Mononuclear cell (primary cell): ENCODE results near the gene GLYAT. TPM values are rescaled to one million over a fixed set of nuclear protein-coding genes. Genes with fewer than 3 reads are reported as not detected.
"Not testable (repeated sequence)": the region's sequence is repeated elsewhere in the genome, so short reads cannot be mapped to it uniquely, and the experiment has no call there.

ENCODE experiments used
- H3K27me3 ChIP-seq: 2 replicates; pipeline ENCODE4 v1.6.0; 2011; ENCODE audit warnings: low read length, control low read depth; ENCODE audit not compliant: insufficient read depth
- H3K4me1 ChIP-seq: 2 replicates; pipeline ENCODE4 v1.5.1; 2011; ENCODE audit warnings: mild to moderate bottlenecking, low read length, control low read depth; ENCODE audit not compliant: insufficient read depth
- H3K4me3 ChIP-seq: 2 replicates; pipeline ENCODE4 v1.5.1; 2011; ENCODE audit warnings: mild to moderate bottlenecking, low read length, moderate library complexity
- H3K9me3 ChIP-seq: 2 replicates; pipeline ENCODE4 v1.5.1; 2011; ENCODE audit warnings: low read depth, mild to moderate bottlenecking, control low read depth, low read length
- total RNA-seq: library from RNA; depleted of rRNA; stranded (reverse); fragments of >200 nt; gene quantifications from one replicate; pipeline ENCODE4 v1.2.3, GENCODE V29; 2012

Gene GLYAT
- total RNA-seq, 1 donor = not detected

DNA sequence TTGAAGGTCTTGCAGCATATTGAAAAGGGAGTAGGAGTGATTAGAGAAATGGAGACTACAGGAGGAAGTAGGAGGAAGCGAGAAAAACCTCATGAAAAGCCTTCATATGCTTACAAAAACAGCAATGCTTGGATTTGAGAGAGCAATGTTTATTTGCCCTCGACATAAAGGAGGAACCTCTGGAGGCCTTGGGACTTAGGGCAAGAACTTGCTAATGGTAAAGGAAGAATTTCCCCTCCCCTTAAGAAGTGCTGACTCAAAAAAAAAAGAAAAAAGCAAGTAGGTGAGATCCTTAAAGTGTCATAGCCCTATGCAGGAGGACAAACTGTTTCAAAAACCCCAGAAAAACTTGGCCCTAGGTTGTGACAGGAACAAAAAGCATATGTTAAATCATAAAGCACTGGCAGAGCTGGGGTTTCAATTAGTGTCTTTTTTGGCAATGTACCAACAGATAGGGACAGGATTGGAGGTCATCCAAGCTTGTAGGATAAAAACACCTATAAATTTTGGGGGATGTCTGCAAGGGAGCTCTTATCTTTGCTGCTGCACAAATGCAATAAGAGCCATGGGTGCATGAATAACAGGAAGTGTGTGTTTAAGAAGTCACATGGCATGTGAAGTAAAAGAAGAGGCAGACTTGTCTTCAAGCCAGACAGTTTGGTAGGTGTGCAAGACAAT, 4.9 kb downstream of the GLYAT start:
- H3K4me3 ChIP-seq = no peak overlapping the region
- no peaks in the 10 kb centered on the region for H3K27me3 ChIP-seq
- H3K4me1 ChIP-seq = peaks cover 14% of the 10 kb centered on the region
- H3K9me3 ChIP-seq = no peaks in the 10 kb centered on the region

DNA sequence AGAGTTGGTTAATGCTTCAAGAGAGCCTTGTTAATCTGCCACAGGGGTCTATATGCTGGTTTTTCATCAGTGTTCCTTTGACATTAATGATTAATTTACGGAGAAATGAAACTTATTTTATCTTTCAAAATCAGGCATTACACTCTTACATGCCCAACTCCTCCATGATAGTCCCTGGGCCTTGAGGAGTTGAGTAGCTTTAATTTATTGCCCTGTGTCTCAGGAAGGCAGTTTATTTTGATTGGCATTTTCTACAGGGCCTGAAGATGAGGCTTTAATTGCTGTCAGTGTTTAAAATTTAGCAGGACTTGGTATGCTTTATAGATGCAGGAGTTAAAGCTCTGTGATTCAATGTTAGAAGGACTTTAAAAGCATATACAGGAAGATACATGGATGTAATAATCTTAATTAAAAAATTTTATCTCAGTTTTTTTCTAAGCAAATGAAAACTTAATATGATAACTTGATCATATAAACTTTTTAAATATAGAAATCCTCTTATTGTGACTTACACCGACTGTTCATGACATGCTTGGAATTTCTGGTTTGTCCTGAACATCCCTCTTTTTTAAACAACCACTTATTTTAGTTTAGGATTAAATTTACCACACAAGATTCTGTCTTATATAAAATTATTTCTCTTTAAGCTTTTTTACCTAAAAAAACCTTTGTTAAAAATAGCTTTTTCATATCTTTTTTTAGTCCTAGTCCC, 12.2 kb downstream of the GLYAT start:
- no peak overlapping the region for H3K4me3 ChIP-seq

DNA sequence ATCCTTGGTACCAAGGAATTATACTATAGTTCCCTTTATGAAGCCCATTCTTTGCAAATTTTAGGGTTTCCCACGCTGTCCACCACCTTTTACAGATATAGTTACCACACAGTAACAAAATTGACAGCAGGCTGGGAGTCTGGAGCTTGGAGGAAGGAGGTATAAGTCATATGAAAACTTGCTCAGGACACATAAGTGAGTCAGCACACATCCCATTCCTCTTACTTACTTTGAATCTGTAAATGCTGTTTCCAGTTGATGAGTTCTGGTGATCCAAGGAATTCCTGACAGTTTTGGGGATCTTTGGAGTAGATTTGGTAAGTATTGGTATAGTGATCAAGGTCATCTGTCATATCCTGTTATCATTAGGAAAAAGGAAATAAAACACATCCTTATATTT, 19.2 kb downstream of the GLYAT start:
- no peak overlapping the region for H3K4me3 ChIP-seq
- H3K9me3 ChIP-seq = no peaks in the 10 kb centered on the region
- no peaks in the 10 kb centered on the region for H3K4me1 ChIP-seq
- H3K27me3 ChIP-seq = no peaks in the 10 kb centered on the region

More for the DNA sequence above, 12.2 kb downstream of the GLYAT start:
- H3K9me3 ChIP-seq = no peaks in the 10 kb centered on the region
- H3K27me3 ChIP-seq = no peaks in the 10 kb centered on the region
- no peaks in the 10 kb centered on the region for H3K4me1 ChIP-seq

DNA sequence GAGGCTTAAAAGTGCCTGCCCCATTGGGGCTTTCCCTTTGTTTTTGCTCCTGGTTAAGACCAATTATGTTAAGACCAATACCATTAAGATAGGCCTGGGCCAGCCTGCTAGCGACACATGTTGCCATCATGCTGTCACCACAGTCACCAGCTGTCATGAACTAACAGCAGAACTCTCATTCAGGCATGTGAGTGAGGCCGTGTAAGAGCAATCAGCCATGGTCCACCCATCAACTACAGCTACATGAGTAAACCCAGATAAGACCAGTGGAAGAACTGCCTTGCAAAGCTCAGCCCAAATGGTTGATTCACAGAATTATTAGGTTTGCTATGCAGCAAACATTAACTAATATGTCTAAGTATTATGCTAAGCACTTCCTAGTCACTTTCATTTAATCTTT, 19.9 kb downstream of the GLYAT start:
- Histone ChIP-seq H3K4me3 (no peak overlapping the region), H3K9me3 (no peaks in the 10 kb centered on the region), H3K4me1 (no peaks in the 10 kb centered on the region), H3K27me3 (no peaks in the 10 kb centered on the region)

DNA sequence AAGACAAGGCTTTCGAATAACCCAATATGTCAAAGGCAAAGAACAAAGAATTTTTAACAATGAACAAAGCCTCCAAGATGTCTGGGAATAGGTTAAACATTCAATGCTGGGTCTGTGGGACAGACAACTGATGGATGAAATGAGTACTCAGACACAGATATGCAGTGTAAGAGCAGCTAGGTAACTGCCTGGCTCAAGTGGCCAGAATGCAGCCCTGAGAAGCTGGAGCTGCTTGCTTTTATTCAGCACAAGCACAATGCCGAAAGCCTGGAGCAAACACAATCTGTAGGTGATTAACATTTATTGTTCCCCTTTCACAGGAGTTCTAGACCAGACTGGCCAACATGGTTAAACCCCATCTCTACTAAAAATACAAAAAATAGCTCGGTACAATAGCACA, 24.0 kb downstream of the GLYAT start:
- H3K4me1 ChIP-seq = no peaks in the 10 kb centered on the region
- H3K4me3 ChIP-seq = no peak overlapping the region
- no peaks in the 10 kb centered on the region for H3K9me3 ChIP-seq
- H3K27me3 ChIP-seq = no peaks in the 10 kb centered on the region

DNA sequence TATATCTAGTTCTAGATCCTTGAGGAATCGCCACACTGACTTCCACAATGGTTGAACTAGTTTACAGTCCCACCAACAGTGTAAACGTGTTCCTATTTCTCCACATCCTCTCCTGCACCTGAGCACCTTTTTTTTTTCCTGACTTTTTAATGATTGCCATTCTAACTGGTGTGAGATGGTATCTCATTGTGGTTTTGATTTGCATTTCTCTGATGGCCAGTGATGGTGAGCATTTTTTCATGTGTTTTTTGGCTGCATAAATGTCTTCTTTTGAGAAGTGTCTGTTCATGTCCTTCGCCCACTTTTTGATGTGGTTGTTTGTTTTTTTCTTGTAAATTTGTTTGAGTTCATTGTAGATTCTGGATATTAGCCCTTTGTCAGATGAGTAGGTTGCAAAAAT, 34.9 kb downstream of the GLYAT start:
- H3K4me1 ChIP-seq, H3K4me3 ChIP-seq, H3K27me3 ChIP-seq, H3K9me3 ChIP-seq: not testable (repeated sequence)

DNA sequence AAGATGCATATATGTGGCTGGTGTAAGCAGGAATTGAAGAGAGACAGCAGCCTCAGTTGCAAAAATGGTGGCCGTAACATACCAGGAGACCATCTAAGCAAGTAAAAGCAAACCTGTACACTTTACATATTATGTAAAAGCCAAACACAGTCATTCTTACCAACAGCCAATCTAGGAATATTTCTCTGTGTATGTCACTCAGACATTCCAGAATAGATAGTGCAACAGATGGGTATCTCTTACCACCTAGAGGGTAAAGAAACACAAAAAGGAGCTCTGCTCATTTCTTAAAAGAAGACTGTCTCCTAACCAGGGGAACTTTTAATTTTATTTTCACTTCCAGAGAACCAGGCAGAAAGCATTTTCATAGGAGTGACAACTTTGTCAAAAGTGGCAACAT, 38.7 kb downstream of the GLYAT start:
- no peaks in the 10 kb centered on the region for H3K9me3 ChIP-seq
- H3K4me1 ChIP-seq = no peaks in the 10 kb centered on the region
- H3K27me3 ChIP-seq = no peaks in the 10 kb centered on the region
- no peak overlapping the region for H3K4me3 ChIP-seq

DNA sequence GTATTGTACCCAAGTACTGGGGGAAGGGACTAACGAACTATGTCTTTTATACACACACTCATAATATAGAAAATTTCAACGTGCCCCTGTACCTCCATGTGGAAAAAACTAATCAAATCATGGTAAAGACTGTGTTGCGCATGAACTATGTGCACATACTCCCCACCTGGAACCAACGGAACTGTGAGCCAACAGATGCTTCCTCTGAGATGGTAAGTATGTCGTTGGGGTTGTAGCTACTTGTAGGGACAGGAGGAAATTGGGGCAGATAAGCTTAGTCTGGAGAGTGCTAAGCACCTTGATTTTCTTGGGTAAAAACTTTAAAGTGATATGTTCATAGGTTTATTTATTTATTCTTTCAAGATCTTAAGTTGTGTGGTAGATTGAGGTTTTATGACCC, 40.1 kb downstream of the GLYAT start:
- Histone ChIP-seq H3K27me3 (no peaks in the 10 kb centered on the region), H3K9me3 (no peaks in the 10 kb centered on the region), H3K4me1 (no peaks in the 10 kb centered on the region), H3K4me3 (no peak overlapping the region)

DNA sequence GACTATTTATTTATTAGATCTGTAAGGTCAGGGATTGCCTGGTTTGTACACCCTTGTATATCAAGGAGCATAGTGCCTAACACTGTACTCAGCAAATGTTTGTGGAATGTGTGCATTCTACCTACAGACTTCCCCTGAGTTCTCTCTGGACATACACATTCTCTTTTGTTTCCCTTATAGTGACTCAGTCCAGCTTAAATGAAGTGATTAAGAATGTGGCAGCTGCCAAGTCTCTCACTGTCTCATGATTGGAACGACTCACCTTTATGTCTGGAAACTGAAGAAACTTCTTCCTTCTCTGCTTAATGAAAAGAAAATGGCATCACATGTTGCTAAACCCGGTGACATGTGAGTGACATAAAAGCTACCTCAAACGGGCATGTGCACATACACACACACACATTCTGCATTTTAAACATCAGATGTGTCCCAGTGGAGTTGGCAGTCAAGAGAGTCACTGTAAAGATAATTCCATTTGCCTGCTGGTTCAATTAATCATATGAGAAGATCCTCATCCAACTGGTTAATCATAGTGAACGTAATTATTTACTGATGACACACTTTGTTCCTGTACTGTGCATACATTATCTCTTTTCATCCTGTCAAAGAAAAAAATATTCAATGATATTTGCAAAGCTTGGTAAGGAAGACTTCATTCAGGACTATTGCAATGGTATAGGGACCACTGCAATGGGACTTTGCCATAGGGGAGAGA, 42.8 kb downstream of the GLYAT start:
- Histone ChIP-seq H3K27me3 (no peaks in the 10 kb centered on the region), H3K4me3 (no peak overlapping the region), H3K4me1 (no peaks in the 10 kb centered on the region), H3K9me3 (no peaks in the 10 kb centered on the region)

DNA sequence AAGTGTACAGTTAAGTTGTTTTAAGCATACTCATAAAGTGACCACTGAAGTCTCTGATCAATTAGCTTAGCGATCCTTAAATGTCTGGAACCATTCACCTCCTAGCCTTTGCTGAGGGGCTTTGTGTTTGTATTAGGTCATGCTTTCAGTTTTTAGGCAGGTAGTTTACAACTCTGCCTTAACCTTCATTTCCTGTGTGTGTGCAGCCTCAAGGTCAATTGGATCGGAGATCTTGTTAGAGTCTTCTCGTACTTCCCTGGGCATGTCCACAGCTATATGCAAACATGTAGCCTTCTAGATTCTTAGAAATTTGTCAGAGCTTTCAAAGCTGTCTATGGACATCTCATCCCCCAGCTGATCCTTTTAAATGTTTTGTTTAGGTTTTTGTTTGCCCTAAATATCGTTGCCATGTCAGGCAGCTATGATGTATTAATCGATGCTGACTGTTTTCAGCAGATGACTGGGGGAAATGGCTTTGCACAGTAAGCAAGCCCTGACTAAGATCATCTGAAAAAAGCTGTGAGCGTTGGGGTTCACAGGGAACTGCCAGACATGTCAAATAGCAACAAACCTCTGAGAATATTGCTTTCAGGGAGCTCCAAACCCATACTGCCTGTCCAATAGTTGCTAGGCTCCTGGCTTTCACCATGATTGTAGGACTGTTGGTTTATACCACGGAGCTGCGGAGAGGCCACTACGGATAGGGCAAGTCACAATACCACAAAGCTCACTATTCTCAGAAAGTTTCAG, 45.6 kb downstream of the GLYAT start:
- Histone ChIP-seq H3K4me3 (no peak overlapping the region), H3K9me3 (no peaks in the 10 kb centered on the region), H3K4me1 (no peaks in the 10 kb centered on the region), H3K27me3 (no peaks in the 10 kb centered on the region)

DNA sequence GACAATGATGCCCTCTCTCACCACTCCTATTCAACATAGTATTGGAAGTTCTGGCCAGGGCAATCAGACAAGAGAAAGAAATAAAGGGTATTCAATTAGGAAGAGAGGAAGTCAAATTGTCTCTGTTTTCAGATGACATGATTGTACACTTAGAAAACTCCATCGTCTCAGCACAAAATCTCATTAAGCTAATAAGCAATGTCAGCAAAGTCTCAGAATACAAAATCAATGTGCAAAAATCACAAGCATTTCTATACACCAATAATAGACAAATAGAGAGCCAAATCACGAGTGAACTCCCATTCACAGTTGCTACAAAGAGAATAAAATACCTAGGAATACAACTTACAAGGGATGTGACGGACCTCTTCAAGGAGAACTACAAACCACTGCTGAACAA, 49.1 kb downstream of the GLYAT start:
- not testable (repeated sequence) for H3K4me3 ChIP-seq, H3K27me3 ChIP-seq, H3K4me1 ChIP-seq, H3K9me3 ChIP-seq

DNA sequence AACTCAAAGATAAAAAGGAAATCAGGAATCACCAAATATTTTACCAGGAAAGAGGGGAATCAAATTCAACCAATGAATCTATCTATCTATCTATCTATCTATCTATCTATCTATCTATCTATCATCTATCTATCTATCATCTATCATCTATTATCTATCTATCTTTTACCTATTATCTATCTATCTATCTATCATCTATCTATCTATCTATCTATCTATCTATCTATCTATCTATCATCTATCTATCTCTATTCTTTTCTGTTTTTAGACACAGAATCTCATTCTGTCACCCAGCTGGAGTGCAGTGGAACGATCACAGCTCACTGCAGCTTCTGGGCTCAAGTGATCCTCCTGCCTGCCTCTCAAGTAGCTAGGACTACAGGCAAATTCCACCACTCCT, 54.2 kb downstream of the GLYAT start:
- not testable (repeated sequence) for H3K4me3 ChIP-seq, H3K9me3 ChIP-seq, H3K27me3 ChIP-seq, H3K4me1 ChIP-seq

DNA sequence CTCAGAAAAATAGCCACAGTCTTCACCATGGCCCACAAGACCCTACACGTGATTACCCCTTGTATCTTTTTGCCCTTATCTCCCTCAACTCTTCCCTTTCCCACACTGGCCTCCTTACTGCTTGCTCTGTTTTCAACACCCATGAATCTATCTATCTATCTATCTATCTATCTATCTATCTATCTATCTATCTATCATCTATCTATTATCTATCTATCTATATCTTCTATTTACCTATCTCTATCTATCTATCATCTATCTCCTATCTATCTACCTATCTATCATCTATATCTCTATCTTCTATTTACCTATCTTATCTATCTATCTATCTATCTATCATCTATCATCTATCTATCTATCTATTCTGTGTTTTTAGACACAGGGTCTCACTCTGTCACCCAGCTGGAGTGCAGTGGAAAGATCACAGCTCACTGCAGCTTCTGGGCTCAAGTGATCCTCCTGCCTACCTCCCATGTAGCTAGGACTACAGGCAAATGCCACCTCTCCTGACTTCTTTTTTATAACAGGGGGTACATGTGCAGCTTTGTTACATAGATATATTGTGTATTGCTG, 55.1 kb downstream of the GLYAT start:
- Histone ChIP-seq H3K9me3 (no peaks in the 10 kb centered on the region), H3K4me3 (no peak overlapping the region), H3K27me3 (peaks cover 3% of the 10 kb centered on the region), H3K4me1 (no peaks in the 10 kb centered on the region)

DNA sequence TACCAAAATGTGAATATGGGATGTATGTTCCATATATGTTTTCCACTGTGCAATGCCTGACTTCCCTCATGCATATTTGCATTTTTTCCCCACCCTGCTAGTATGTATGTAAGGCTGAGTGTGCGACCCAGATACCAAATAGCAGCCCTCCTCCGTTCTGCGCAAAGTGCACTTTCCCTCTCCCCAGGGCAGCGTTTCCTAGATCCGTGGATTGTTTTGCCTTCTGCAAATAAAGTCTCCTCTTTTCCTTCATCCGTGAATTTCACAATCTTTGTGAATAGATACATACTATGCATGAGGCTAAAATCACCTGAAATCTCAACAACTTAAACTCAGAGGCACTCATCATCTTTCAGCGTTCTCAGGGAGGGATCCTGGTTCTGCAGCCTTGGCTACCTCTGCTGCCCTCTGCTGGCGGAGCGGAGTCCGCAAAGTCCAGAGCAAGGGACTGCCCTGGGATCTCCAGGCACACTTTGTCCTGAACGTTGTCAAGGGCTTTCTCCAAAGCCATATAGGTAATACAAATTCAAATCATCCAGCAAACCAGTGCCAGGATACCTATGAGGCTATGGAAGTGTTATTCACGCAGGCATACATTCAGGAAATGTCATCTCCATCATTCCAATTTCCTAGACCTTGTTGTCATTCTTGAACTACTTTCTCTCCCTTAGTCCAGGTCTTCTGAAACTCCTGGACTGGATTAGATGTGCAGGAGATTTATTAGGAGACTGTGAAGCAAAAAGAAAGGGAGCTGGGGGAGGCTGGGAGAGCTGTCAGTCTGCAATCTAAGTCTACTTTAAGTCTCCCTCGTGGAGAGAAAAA, 56.2 kb downstream of the GLYAT start:
- H3K4me1 ChIP-seq = no peaks in the 10 kb centered on the region

More for the DNA sequence above, 56.2 kb downstream of the GLYAT start:
- Histone ChIP-seq H3K9me3 (no peaks in the 10 kb centered on the region), H3K4me3 (no peak overlapping the region), H3K27me3 (peaks cover 3% of the 10 kb centered on the region)
